ENCODE data around the gene IFFO2. TPM values are rescaled to one million over a fixed set of nuclear protein-coding genes. Genes with fewer than 3 reads are reported as not detected.

Gene IFFO2
- total and polyA plus RNA-seq, 4 donors = 0.88 to 7.4 (median 3.0) TPM

- no peak for DNase-seq (ENCODE audit: low spot score)
- Histone ChIP-seq H3K4me1 (ENCODE audit: control insufficient read depth in 4 of 4, insufficient read depth in 4 of 4, low read length in 3 of 4) (peaks cover 0 to 17% (median 2%) of the 10 kb centered on the region in 4 donors), H3K36me3 (ENCODE audit: control insufficient read depth in 4 of 4, insufficient read depth in 3 of 4, low read depth in 1 of 4, low read length in 3 of 4) (peaks cover 5 to 69% (median 30%) of the 10 kb centered on the region in 4 donors), H3K27ac (ENCODE audit: low read depth in 1 of 2, low read length in 2 of 2) (no peak overlapping the region), H3K4me3 (ENCODE audit: low read depth in 1 of 3, low read length in 3 of 3) (no peak overlapping the region), H3K9me3 (ENCODE audit: control insufficient read depth in 4 of 4, low read length in 3 of 4) (no peaks in the 10 kb centered on the region), H3K9ac (ENCODE audit: low read depth in 1 of 2, low read length in 2 of 2) (no peak overlapping the region), H3K27me3 (ENCODE audit: control insufficient read depth in 4 of 4, insufficient read depth in 4 of 4, low read length in 3 of 4) (no peaks in the 10 kb centered on the region)
- WGBS = 41% methylated on average over 8 of the region's 8 CpGs
- TF ChIP-seq HNF4A (conservative IDR thresholded peaks at IDR 0.05) (peak in 1 of 2 donors; percentile 3), NR2F2 (IDR thresholded peaks at IDR 0.05) (no peak)
These were observed 81.9 kb downstream of the IFFO2 start for GRCh38 chr1:18874600-18874999.

GRCh38 chr1:18874036-18874435 lies 82.4 kb downstream of the IFFO2 start:
- H3K4me3 ChIP-seq (ENCODE audit: low read depth in 1 of 3, low read length in 3 of 3) = no peak overlapping the region
- no peak overlapping the region for H3K9ac ChIP-seq (ENCODE audit: low read depth in 1 of 2, low read length in 2 of 2)
- no peaks in the 10 kb centered on the region for H3K9me3 ChIP-seq (ENCODE audit: control insufficient read depth in 4 of 4, low read length in 3 of 4)
- no peak for TF ChIP-seq JUND (IDR thresholded peaks at IDR 0.05)
- no peak for TF ChIP-seq HNF4A (conservative IDR thresholded peaks at IDR 0.05)
- no peak for TF ChIP-seq SP1 (IDR thresholded peaks at IDR 0.05)
- no peak for TF ChIP-seq YY1 (IDR thresholded peaks at IDR 0.05)
- TF ChIP-seq FOXA2 (IDR thresholded peaks at IDR 0.05) = no peak
- no peak for TF ChIP-seq RXRA (IDR thresholded peaks at IDR 0.05)
- TF ChIP-seq FOXA1 (IDR thresholded peaks at IDR 0.05) = no peak
- TF ChIP-seq CTCF (IDR thresholded peaks at IDR 0.05; ENCODE audit: low read depth, low read length, missing input control) = no peak
- no peak for TF ChIP-seq ATF3 (IDR thresholded peaks at IDR 0.05)
- TF ChIP-seq RAD21 (IDR thresholded peaks at IDR 0.05) = no peak
- TF ChIP-seq REST (IDR thresholded peaks at IDR 0.05) = no peak
- H3K4me1 ChIP-seq (ENCODE audit: control insufficient read depth in 4 of 4, insufficient read depth in 4 of 4, low read length in 3 of 4) = peaks cover 0 to 17% (median 2%) of the 10 kb centered on the region in 4 donors
- DNase-seq (ENCODE audit: low spot score) = no peak
- H3K27ac ChIP-seq (ENCODE audit: low read depth in 1 of 2, low read length in 2 of 2) = no peak overlapping the region
- 74% methylated on average over 6 of the region's 6 CpGs for WGBS
- peaks cover 1 to 63% (median 29%) of the 10 kb centered on the region in 4 donors for H3K36me3 ChIP-seq (ENCODE audit: control insufficient read depth in 4 of 4, insufficient read depth in 3 of 4, low read depth in 1 of 4, low read length in 3 of 4)
- no peaks in the 10 kb centered on the region for H3K27me3 ChIP-seq (ENCODE audit: control insufficient read depth in 4 of 4, insufficient read depth in 4 of 4, low read length in 3 of 4)

GRCh38 chr1:18872071-18872611 lies 84.3 kb downstream of the IFFO2 start:
- 82% methylated on average over 8 of the region's 8 CpGs for WGBS
- no peak for DNase-seq (ENCODE audit: low spot score)
- Histone ChIP-seq H3K27ac (ENCODE audit: low read depth in 1 of 2, low read length in 2 of 2) (no peak overlapping the region), H3K9me3 (ENCODE audit: control insufficient read depth in 4 of 4, low read length in 3 of 4) (no peaks in the 10 kb centered on the region), H3K4me1 (ENCODE audit: control insufficient read depth in 4 of 4, insufficient read depth in 4 of 4, low read length in 3 of 4) (peaks cover 0 to 17% (median 2%) of the 10 kb centered on the region in 4 donors), H3K27me3 (ENCODE audit: control insufficient read depth in 4 of 4, insufficient read depth in 4 of 4, low read length in 3 of 4) (no peaks in the 10 kb centered on the region), H3K9ac (ENCODE audit: low read depth in 1 of 2, low read length in 2 of 2) (no peak overlapping the region), H3K4me3 (ENCODE audit: low read depth in 1 of 3, low read length in 3 of 3) (no peak overlapping the region), H3K36me3 (ENCODE audit: control insufficient read depth in 4 of 4, insufficient read depth in 3 of 4, low read depth in 1 of 4, low read length in 3 of 4) (peaks cover 1 to 47% (median 28%) of the 10 kb centered on the region in 4 donors)
- peak; percentile 64 to 82 for TF ChIP-seq HNF4A (conservative IDR thresholded peaks at IDR 0.05)
- no peak for TF ChIP-seq TAF1 (conservative IDR thresholded peaks at IDR 0.05)
- TF ChIP-seq HNF4G (IDR thresholded peaks at IDR 0.05) = no peak
- TF ChIP-seq YY1 (IDR thresholded peaks at IDR 0.05) = no peak
- no peak for TF ChIP-seq MAX (IDR thresholded peaks at IDR 0.05)

Measured in liver (tissue), 9 donors.